Frontal cortex (tissue), 4 donors: ENCODE data around the gene EME1. TPM values are rescaled to one million over a fixed set of nuclear protein-coding genes. Genes with fewer than 3 reads are reported as not detected.
"Not testable (repeated sequence)": the region's sequence is repeated elsewhere in the genome, so short reads cannot be mapped to it uniquely, and the experiment has no call there.

Experiments used
- DNase-seq, 2 donors: peaks; one replicate each; pipeline ENCODE4 v3.0.0; 2012; ENCODE audit warnings: low spot score in 2 of 2
- FAIRE-seq: peaks from 2 replicates; lab custom pipeline; 2012; peaks lifted over from hg19 to GRCh38; lab: Jason Lieb, UNC
- total RNA-seq: library from RNA; depleted of rRNA; stranded (reverse); fragments of >200 nt; gene quantifications from one replicate; pipeline ENCODE4 v1.2.3, GENCODE V29; 2014
- donor health status: control.
- donor health status: control.
- donor health status: control.

Gene EME1, protein sequence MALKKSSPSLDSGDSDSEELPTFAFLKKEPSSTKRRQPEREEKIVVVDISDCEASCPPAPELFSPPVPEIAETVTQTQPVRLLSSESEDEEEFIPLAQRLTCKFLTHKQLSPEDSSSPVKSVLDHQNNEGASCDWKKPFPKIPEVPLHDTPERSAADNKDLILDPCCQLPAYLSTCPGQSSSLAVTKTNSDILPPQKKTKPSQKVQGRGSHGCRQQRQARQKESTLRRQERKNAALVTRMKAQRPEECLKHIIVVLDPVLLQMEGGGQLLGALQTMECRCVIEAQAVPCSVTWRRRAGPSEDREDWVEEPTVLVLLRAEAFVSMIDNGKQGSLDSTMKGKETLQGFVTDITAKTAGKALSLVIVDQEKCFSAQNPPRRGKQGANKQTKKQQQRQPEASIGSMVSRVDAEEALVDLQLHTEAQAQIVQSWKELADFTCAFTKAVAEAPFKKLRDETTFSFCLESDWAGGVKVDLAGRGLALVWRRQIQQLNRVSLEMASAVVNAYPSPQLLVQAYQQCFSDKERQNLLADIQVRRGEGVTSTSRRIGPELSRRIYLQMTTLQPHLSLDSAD
- 1.2 TPM for total RNA-seq

DNA sequence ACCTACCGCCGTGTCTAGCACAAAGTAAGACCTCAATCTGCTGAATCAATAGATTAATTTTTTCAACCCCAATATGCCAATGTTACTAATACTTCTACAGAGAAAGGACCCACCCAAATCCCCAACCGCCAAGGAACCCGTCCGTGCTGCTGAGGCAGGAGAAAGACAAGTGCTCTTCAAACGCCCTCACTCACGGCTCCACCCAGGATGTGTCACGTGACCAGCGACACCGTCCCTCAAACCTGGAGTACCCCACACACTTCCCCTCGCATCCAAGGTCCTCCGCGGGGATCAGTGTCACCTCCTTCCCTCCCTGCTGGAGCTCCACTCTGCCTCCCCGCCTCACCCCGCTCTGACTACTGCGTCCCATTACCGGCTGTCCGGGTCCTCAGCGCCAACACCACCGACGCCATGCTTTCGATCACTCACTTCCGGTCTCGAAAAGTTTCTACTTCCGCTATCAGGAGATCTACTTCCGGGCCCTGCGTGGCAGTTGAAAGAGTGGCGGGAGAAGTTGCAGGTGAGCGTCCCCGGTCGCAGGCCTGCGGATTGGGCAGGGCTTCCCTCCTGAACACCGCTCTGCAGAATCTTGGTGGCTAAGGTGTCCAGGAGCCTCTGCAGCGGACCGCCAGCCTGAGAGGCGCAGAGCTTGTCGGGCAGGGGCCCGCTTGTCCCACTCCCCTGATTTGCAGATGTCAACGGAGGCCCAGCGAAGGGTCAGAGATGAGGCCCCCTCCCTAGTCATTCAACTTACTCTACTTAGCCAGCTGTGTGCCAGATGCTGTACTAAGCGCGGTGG is at the start of gene EME1, which contains the start of gene MRPL27:
EME1 (plus strand) TSS at position 472 of the 799 bp plus-strand sequence. CDS start 1,980 bp downstream, outside the sequence.
MRPL27 (minus strand) TSS at position 427 of the 799 bp plus-strand sequence; CDS start at position 413, 14 bp downstream.
- FAIRE-seq: no peak
- peak; percentile 73 to 89 for DNase-seq

DNA sequence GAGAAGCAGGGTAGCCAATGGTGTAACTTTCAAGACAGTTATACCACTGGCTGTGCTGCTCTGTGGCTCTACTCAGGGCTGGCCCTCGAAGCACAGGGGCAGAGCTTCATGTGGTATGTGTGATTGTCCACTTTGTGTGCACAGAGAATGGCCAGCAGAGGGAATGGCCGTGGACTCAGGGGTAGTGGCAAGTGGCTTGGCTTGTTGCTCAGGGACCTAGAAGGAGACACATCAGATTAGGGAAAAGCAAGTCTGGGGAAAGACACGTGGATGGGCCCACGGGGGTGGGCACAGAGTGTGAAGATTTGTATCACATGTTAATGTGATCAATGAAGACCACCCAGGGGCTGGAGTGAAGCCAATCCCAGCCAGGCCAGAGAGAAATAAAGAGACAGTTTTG is 47.1 kb upstream of the EME1 start:
- DNase-seq: no peak
- FAIRE-seq: no peak

DNA sequence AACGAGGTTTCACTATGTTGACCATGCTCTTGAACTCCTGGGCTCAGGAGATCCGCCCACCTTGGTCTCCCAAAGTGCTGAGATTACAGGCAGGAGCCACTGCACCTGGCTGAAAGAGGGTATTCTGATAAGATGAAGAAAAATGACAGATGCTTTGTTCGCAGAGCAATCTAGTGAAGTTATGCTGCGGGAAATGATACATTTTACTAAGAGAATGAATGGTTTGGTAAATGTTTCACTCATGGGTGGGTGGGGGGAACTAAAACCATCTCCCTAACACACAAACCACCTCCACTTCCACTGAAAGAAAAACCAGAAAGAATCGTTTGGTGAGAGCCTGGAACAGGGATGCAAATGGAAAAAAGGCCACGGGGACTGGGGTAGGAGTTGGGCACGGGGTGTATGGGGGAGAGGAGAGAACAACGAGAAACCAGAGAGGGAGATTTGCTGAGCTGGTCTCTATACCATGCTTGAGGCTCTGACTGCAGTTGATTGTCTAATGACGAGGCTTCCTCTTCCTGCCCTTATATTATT is 46.1 kb upstream of the EME1 start:
- FAIRE-seq (no peak), DNase-seq (no peak)

DNA sequence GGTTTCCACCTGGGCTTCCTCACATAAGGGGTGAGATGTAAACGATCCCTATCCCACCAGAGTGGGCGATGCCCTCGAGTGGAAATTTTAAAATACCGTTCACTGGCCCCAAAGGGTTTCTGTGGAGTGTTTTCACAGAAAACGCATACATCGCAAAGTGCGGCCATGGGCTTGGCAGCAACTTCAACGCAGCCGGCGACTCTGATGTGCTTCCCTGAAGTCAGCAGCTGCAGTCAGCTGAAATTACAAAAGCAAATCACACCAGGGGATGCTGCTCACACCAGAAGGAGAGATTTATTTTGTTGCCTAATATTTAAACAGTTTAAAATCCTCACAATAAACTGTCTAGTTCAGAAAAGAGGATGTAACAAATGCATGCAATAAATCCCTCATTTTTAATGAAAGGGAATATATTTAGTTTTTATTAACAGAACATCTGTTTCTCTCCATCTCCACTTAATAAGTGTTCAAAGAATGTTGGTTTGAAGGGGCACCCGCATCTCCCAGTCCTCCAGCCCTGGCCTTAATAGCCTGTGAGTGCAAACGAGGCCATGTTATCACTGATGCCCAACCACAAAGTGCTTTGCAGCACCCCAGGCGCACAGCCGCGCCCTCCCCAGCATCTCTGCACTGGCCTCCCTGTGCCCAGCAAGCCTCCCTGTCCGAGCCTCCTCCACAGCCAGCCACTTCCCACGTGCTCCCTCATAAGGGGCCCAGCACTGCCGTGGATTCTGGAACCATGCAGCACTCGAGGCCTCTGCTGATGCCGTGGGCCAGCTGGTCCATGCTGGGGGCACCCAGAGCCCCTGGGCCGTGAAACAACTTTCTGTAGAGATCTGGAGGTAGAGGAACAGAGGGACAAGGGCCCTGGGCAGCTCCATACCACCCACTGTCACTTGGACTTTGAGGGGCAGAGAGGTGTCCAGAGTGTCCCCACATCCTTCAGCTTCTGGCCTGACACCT is 44.4 kb upstream of the EME1 start:
- DNase-seq (no peak), FAIRE-seq (no peak)

DNA sequence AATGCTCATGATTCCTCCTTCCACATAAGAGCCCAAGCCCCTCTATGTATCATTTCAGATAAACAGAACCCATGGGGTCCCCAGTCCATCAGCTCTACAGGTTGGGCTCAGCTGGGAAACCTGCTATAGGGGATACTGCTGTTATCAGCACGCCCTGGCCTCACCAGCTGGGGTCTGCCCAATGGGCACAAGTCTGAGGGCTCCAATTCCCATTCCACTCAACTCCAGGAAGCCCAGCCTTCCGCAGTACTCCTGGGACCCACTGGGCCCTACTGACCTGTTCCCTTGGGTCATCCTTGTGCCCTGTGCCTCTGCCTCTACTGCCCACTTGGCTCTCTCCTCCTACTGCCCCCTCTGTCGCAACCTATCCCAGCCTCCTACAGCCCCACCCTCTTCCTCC is 43.3 kb upstream of the EME1 start:
- DNase-seq: no peak
- no peak for FAIRE-seq

DNA sequence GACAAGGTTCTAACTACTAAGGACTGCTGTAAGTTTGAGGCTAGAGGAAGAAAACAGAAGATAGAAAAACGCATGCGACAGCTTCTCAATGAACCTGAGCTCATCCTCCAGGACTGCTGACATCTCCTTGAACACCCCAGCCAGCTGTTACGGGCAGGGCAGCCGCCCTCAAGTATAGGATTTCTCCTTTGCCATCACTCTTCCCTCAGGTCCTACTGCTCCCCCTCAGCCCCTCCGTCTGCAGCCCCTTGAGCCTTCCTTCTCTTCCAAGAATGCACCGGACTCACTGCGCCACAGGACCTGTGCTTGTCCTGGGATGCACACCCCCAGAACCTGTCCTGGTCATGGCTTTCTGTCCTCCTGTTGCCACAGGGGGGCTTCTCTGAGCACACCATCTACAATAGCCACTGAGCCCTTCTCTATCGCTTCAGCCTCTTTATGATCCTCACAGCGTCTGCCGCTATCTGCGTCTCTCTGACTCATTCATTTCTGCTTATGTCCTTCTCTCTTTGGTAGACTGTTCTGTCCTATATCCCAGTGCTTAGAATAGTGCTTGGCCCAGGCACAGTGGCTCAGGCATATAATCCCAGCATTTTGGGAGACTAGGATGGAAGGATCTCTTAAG is 42.8 kb upstream of the EME1 start:
- DNase-seq (no peak), FAIRE-seq (no peak)

DNA sequence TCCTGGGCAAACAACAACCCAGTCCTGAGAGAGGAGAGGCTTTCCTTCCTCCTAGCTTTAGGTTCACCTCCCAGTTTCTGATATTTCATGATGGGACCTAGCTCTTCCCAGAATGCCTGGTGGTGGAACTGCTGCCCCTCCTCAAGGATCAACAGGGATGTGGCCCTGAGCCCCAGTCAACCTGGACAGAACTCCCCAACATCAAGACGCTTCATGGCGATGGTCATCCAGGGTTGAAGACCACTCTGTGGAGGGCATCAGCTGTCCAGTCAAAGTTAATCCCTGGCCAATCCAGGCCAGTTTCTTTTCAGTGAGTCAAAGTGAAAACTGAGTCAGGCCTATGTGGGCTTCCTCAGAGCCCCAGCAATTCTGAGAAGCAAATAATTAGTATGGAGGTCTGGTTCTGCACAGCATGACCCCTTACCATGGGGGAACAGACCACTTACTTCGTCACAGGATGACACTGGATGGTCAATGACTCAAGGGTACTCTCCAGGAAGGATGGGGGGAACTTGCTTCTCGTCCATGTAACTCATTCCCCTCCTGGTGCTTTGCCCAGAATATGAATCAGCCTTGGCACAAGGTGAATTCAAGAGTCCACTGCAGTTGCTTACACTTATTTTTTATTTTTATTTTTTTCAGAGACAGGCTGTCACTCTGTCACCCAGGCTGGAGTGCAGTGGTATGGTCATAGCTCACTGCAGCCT is 41.8 kb upstream of the EME1 start:
- DNase-seq (no peak), FAIRE-seq (no peak)

DNA sequence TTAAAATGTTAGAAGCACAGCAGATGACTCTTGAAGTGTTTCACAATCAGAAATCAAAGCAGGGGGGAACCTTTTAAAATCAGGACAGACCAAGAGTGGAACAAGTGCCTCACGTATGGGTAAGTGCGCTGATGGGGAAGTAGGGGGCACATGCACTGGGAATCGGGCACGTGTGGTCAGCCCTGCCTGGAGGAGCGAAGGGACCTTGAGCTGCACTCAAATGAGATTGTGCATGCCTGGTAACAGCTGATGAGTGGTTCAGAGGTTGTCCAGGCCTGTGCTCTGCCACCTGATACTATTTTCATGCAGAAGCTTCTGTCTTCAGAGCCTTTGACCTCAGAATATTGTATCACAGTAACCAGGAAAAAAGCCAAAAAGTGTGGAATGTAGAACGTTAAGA is 40.8 kb upstream of the EME1 start:
- FAIRE-seq (no peak), DNase-seq (no peak)

DNA sequence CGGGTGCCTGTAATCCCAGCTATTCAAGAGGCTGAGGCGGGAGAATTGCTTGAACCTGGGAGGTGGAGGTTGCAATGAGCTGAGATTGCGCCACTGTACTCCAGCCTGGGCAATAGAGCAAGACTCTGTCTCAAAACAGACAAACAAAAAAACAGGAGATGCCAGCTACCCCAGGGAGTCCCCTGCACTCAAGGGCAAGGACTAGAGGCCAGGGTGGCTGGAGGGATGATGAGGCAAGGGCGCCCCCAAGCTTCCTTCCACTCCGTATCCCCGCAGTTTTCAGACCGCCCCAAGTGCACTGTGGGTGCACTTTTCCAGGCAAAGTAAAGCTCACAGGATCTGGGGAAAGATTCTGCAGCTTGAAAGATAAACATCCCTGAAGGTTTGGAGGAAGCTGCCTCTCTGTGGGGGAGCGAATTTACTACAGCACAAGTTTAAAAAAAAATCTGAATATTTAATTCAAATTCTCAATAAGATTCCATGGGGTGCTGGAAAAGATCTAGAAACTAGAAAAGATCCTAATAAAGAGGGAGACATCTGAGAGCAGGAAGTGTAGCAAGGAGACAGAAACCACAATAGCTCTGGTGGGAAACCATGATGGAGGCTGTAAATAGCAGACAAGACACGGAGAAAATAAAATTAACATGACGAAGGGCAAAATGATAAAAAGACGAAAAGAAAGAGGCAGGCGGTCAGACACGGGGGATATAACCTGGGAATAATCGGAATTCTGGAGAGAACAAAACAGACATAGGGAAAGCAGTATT is 39.6 kb upstream of the EME1 start:
- not testable (repeated sequence) for FAIRE-seq, DNase-seq

DNA sequence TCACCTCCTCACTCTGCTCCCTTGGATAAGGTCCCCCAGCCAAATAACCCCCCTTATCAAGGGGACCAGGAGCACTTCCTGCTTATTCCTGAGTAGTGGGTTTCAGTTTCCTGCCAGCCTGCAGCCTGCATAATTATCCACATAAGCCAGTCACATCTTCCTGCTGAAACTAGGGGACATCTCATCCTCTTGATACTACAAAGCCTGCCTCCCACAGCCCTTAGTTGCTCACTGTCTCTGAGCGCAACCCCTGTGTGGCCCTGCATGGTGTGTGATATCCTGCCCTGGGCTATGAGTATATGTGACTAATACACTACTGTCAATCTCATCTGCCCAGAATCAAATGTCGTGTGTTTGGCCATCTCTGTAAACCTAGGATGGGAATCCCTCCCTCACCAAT is 35.1 kb upstream of the EME1 start:
- DNase-seq (no peak), FAIRE-seq (no peak)

DNA sequence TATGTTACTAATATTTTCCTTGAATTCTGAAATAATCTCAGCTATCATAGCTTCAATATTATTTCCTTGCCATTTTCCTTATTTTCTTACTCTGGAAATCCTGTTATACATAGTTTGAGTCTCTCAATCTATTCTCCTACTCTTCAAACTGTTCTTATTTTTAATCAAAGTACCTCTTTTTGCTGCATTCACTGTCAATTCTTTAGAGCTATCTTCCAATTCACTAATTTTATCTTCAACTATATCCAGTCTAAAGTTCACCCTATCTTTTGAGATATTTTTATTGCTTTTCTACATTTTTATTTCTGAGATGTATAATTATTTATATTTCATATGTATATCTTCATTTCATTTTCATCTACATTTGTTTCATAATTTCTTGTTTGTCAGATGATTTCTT is 34.4 kb upstream of the EME1 start:
- no peak for FAIRE-seq
- DNase-seq: no peak

DNA sequence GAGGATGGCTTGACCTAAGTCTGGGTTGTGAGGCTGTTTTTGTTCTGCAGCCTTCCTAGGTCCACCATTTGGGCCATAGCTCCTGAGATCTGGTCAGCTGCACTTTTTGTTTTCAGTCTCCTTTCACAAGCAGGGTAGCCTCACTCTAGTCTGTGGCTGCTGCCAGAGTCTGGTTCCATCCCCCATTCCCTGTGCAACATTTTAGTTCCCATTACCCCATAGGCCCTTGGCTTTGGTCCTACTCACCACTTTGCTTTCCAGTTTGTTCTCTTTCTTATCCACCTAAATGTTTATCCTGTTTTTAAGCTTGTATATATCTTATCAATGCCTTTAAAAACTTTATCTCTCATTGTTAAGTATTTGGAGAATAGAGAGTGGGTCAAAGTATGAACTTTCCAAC is 33.6 kb upstream of the EME1 start:
- FAIRE-seq (no peak), DNase-seq (no peak)

DNA sequence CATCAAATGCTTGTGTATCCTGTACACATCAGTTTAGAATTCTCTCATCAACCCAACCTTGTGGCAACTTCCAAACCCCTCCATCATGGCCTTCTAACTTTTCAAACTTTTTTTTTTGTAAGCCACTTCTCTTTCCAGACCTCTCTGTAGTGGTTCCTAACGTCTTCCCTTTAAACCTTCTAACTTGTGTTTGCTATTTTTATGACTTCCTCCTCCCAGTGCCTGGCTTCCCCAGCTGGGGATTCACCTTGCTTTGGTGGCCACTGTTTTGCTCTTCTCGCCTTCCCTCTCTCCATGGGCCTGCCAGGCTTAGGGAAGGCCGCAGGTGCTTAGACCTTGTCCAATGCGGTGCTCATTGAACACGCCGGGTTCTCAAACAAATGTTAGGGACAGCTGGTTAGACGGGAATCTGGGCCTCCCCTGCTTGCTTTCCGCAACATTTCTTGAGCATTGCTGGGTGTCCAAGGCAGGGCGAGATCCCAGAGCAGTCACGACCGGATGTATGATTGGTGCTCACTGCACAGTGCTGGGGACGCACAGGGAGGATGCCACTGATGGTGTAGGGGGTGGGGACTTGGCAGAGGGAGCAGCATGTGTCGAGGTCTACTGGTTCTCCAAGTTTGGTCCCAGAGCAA is 28.2 kb upstream of the EME1 start:
- FAIRE-seq: no peak
- DNase-seq: no peak

DNA sequence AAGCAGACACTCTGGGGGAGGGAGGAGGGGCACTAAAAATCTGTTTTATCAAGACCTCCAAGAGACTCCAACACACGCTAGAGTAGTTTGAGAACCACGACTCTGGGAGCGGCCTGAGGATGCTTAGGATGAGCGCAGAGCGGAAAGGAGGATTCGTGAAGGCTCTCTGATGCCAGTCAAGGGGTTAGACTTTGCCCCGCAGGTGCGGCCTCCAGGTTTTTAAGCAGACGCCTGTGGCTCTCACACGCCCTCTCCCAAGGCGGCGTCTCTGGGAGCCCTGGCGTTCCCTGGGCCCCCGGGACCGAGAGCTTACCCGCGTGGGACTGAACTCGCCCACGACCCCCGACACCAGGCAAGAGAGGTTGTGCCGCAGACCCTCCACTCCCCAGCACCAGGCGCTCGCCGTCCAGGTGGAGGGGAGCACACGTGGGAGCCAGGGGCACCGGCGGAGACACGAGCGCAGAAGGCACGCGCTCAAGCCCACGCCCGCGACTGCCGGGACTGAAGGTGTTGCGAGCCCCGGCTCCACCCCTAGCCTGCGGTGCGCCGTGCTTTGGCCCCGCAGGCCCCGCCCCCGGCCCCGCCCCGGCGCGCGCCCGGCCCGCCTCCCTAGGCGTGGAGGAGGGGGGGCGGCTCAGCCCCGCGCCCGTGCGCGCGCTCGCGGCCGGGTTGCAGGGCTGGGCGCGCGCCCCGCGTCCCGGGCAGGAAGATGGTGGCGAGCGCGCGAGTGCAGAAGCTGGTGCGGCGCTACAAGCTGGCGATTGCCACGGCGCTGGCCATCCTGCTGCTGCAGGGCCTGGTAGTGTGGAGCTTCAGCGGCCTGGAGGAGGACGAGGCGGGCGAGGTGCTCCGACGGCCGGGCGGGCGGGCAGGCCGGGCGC is 27.4 kb upstream of the EME1 start, which contains the start of gene XYLT2:
XYLT2 (plus strand) TSS at position 695 of the 881 bp plus-strand sequence; CDS start at position 710, 15 bp downstream.
- no peak for FAIRE-seq

DNA sequence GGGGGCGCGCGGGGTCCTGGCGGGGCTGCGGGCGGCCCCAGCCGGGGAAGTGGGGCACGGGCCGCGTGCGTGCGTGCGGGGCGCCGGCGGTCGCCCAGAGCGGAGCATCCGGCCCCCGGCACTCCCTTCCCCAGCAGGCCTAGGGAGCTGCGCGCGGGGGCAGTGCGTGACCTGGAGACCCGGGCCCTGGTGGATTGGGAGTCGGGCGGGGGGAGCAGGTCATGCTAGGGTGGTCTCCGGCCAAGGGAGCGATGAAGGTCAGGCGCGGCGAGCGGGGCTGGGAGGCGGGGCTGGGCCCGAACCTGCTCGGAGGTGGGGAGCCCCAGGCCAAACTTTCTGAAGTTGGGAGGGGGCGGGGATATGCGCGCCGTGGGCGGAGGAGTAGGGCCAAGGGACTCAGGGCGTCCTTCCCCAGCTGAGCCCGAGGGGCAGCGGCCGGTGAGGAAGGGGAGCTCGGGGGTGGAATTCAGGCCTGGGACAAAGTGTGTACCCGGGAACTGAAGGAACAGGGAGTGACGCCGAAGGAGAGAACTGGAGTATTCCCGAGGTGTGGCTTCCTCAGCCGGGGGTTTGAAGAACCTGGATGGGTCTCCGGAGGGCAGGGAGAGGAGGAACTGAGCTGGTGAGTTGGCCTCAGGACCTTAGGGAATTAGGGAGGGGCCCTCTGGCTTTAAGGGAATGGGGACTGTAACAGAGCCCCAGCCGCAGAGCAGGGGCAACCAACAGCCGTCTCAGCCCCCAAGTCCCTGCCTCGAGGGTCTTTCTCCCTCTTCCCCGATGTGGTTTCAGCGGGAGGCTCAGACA is 26.5 kb upstream of the EME1 start:
- peak in 1 of 2 donors; percentile 56 for DNase-seq
- no peak for FAIRE-seq

More for the DNA sequence above, 27.4 kb upstream of the EME1 start, which contains the start of gene XYLT2:
- DNase-seq: peak; percentile 95 to 98
